ENCODE measurements around the gene PRDX5. TPM values are rescaled to one million over a fixed set of nuclear protein-coding genes. Genes with fewer than 3 reads are reported as not detected.
"Not testable (repeated sequence)": the region's sequence is repeated elsewhere in the genome, so short reads cannot be mapped to it uniquely, and the experiment has no call there.

PRDX5 gene
- total RNA-seq, 2 donors from 2014 or later, result 108 to 224 TPM

- DNase-seq, result no peak
Measured at GRCh38 chr11:64306563-64306875, 11.4 kb upstream of the PRDX5 start.

DNA sequence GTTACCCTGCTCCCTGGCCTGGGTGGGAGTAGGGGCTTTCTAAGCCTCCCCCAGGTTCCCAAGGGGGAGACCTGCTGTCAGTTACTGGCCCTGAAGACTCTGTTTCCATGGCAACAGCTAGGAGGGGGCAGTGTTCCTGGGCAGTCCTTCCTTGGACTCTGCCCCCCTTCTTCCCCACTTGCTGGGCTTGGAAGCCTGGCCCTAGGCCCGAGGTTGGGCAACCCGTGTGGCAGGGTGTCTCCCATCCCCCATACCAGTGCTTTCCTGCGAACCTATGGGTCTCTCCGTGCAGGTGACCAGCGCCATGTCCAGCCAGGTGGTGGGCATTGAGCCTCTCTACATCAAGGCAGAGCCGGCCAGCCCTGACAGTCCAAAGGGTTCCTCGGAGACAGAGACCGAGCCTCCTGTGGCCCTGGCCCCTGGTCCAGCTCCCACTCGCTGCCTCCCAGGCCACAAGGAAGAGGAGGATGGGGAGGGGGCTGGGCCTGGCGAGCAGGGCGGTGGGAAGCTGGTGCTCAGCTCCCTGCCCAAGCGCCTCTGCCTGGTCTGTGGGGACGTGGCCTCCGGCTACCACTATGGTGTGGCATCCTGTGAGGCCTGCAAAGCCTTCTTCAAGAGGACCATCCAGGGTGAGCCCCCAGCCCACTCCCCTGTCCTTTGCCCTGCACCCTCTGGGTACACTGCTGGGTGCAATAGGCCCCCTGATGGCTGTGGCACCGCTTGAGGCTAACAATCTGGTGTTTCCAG lies 10.9 kb upstream of the PRDX5 start:
- H3K9me3 ChIP-seq, result no peaks in the 10 kb centered on the region
- intact Hi-C loops (cut with DNase I), result no loop called here
- TF ChIP-seq POLR2A (IDR thresholded peaks at IDR 0.05), result no peak
- TF ChIP-seq, protein P1, sequence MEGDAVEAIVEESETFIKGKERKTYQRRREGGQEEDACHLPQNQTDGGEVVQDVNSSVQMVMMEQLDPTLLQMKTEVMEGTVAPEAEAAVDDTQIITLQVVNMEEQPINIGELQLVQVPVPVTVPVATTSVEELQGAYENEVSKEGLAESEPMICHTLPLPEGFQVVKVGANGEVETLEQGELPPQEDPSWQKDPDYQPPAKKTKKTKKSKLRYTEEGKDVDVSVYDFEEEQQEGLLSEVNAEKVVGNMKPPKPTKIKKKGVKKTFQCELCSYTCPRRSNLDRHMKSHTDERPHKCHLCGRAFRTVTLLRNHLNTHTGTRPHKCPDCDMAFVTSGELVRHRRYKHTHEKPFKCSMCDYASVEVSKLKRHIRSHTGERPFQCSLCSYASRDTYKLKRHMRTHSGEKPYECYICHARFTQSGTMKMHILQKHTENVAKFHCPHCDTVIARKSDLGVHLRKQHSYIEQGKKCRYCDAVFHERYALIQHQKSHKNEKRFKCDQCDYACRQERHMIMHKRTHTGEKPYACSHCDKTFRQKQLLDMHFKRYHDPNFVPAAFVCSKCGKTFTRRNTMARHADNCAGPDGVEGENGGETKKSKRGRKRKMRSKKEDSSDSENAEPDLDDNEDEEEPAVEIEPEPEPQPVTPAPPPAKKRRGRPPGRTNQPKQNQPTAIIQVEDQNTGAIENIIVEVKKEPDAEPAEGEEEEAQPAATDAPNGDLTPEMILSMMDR (IDR thresholded peaks at IDR 0.05), result no peak
- H3K27ac ChIP-seq, result peak overlapping the region; percentile 86 to 97 (median 94)
- ATAC-seq, result no peak
- H3K27me3 ChIP-seq, result no peaks in the 10 kb centered on the region
- WGBS, 2 donors, result 22 to 57% methylated on average over 4 to 14 of the region's 15 CpGs
- DNase-seq, result peak; percentile 58 to 78 (median 73)
- H3K36me3 ChIP-seq (replicated peaks in 1 of 2; ENCODE audit: insufficient read depth in 1 of 2, low read depth in 2 of 2), result no peaks in the 10 kb centered on the region
- H3K4me1 ChIP-seq, result peaks cover 28% of the 10 kb centered on the region
- H3K4me3 ChIP-seq, result peak overlapping the region; percentile 40 to 58

More at GRCh38 chr11:64306563-64306875, 11.4 kb upstream of the PRDX5 start:
- Histone ChIP-seq H3K4me1 (peaks cover 28% of the 10 kb centered on the region), H3K9me3 (no peaks in the 10 kb centered on the region), H3K4me3 (peak overlapping the region; percentile 40 to 58), H3K27me3 (no peaks in the 10 kb centered on the region), H3K36me3 (replicated peaks in 1 of 2; ENCODE audit: insufficient read depth in 1 of 2, low read depth in 2 of 2) (no peaks in the 10 kb centered on the region), H3K27ac (peak overlapping the region; percentile 86 to 97 (median 94))
- TF ChIP-seq, protein P1 (IDR thresholded peaks at IDR 0.05), result no peak
- TF ChIP-seq POLR2A (IDR thresholded peaks at IDR 0.05), result peak in 1 of 3 donors; percentile 1
- WGBS, 2 donors, result 8 to 31% methylated on average over 5 to 9 of the region's 9 CpGs
- intact Hi-C loops (cut with DNase I), result no loop called here
- no peak for ATAC-seq

GRCh38 chr11:64307795-64308194 lies 10.1 kb upstream of the PRDX5 start:
- not testable (repeated sequence) for ATAC-seq, H3K4me3 ChIP-seq

GRCh38 chr11:64312947-64313346 lies 5.0 kb upstream of the PRDX5 start:
- H3K4me3 ChIP-seq, result no peak overlapping the region
- DNase-seq (no peak), ATAC-seq (no peak)
- peak overlapping the region in 1 of 4 donors; percentile 10 for H3K27ac ChIP-seq
- H3K4me1 ChIP-seq, result peaks cover 12% of the 10 kb centered on the region
- intact Hi-C loops (cut with DNase I), result no loop called here
- peaks cover 0 to 3% of the 10 kb centered on the region in 2 donors for H3K36me3 ChIP-seq (replicated peaks in 1 of 2; ENCODE audit: insufficient read depth in 1 of 2, low read depth in 2 of 2)
- TF ChIP-seq, protein P1 (IDR thresholded peaks at IDR 0.05), result no peak
- no peak for TF ChIP-seq POLR2A (IDR thresholded peaks at IDR 0.05)
- no peaks in the 10 kb centered on the region for H3K27me3 ChIP-seq
- WGBS, 2 donors, result 91 to 92% methylated on average over 10 of the region's 10 CpGs
- H3K9me3 ChIP-seq, result no peaks in the 10 kb centered on the region

More at GRCh38 chr11:64307795-64308194, 10.1 kb upstream of the PRDX5 start:
- H3K9me3 ChIP-seq; H3K27ac ChIP-seq; DNase-seq; H3K36me3 ChIP-seq (replicated peaks in 1 of 2; ENCODE audit: insufficient read depth in 1 of 2, low read depth in 2 of 2); intact Hi-C loops (cut with DNase I); H3K27me3 ChIP-seq: not testable (repeated sequence)
- 86 to 95% methylated on average over 5 of the region's 5 CpGs for WGBS, 2 donors
- peaks cover 28% of the 10 kb centered on the region for H3K4me1 ChIP-seq

GRCh38 chr11:64313491-64314145 lies 4.3 kb upstream of the PRDX5 start:
- WGBS, 2 donors, result 88 to 91% methylated on average over 10 to 13 of the region's 18 CpGs
- no peak for ATAC-seq
- Histone ChIP-seq H3K4me3 (no peak overlapping the region), H3K4me1 (peaks cover 12% of the 10 kb centered on the region), H3K27me3 (no peaks in the 10 kb centered on the region), H3K36me3 (replicated peaks in 1 of 2; ENCODE audit: insufficient read depth in 1 of 2, low read depth in 2 of 2) (peaks cover 0 to 3% of the 10 kb centered on the region in 2 donors), H3K27ac (peak overlapping the region in 2 of 4 donors; percentile 8 to 43), H3K9me3 (no peaks in the 10 kb centered on the region)
- TF ChIP-seq POLR2A (IDR thresholded peaks at IDR 0.05), result no peak
- TF ChIP-seq, protein P1 (IDR thresholded peaks at IDR 0.05), result no peak
- DNase-seq, result no peak
- intact Hi-C loops (cut with DNase I), result no loop called here
